GM13977 (cell line): ENCODE results near the gene PACS1.
"Not testable (repeated sequence)": the region's sequence is repeated elsewhere in the genome, so short reads cannot be mapped to it uniquely, and the experiment has no call there.

Source experiments
- DNase-seq: peaks from one replicate; pipeline ENCODE4 v3.0.0; 2012; ENCODE audit warnings: low spot score
- CTCF ChIP-seq: IDR thresholded peaks from 2 replicates; pipeline ENCODE4 v1.5.1; 2012; ENCODE audit warnings: mild to moderate bottlenecking, control low read depth; ENCODE audit not compliant: insufficient read depth; ENCODE audit errors: extremely low read depth, missing control alignments
- in situ Hi-C: fragments of 300-500 bp; cut with MboI; formaldehyde crosslinking; loops from one replicate; pipeline ENCODE4 v1.12.0; 2022; ENCODE audit warnings: low sequenced_read_pairs, low pct_unique_long_range_greater_than_20kb, mixed read lengths, inconsistent platforms; ENCODE audit not compliant: unreplicated experiment

Gene PACS1

GRCh38 chr11:66082946-66083698, 13.1 kb downstream of the PACS1 start:
- in situ Hi-C loops = no loop called here
- no peak for DNase-seq
- no peak for TF ChIP-seq CTCF

GRCh38 chr11:66083767-66084166, 13.7 kb downstream of the PACS1 start:
- TF ChIP-seq CTCF = no peak
- in situ Hi-C loops = no loop called here
- no peak for DNase-seq

- DNase-seq = no peak
- in situ Hi-C loops = no loop called here
- TF ChIP-seq CTCF = no peak
These were observed 14.9 kb downstream of the PACS1 start for GRCh38 chr11:66084821-66085475.

GRCh38 chr11:66087148-66087908, 17.3 kb downstream of the PACS1 start:
- no peak for TF ChIP-seq CTCF
- DNase-seq = no peak
- in situ Hi-C loops = no loop called here

- in situ Hi-C loops = no loop called here
- no peak for DNase-seq
- TF ChIP-seq CTCF = no peak
These were observed 19.0 kb downstream of the PACS1 start for GRCh38 chr11:66089067-66089466.

GRCh38 chr11:66090288-66090687, 20.2 kb downstream of the PACS1 start:
- TF ChIP-seq CTCF = no peak
- no peak for DNase-seq
- in situ Hi-C loops = no loop called here

GRCh38 chr11:66092125-66092524, 22.1 kb downstream of the PACS1 start:
- in situ Hi-C loops, DNase-seq: not testable (repeated sequence)

GRCh38 chr11:66099746-66100145, 29.7 kb downstream of the PACS1 start:
- in situ Hi-C loops, DNase-seq: not testable (repeated sequence)
